ENCODE results near the gene STING1.

Gene STING1

GRCh38 chr5:139475865-139476617 lies 6.5 kb downstream of the STING1 start:
- no peaks in the 10 kb centered on the region for H3K9me3 ChIP-seq (ENCODE audit: control insufficient read depth, low read length)
- peaks cover 8% of the 10 kb centered on the region for H3K4me1 ChIP-seq (ENCODE audit: control insufficient read depth, insufficient read depth, low read length, poor library complexity, severe bottlenecking)
- H3K36me3 ChIP-seq (ENCODE audit: control insufficient read depth, insufficient read depth, low read length) = no peaks in the 10 kb centered on the region
- WGBS, 2 experiments (ENCODE audit: insufficient coverage in 2 of 2) = 93 to 98% methylated on average over 5 to 6 of the region's 13 CpGs
- no peak overlapping the region for H3K27ac ChIP-seq (ENCODE audit: low read depth, low read length, severe bottlenecking)
- H3K4me3 ChIP-seq (ENCODE audit: extremely low read depth, insufficient read depth, low read length, poor library complexity, severe bottlenecking) = no peak overlapping the region

- 87 to 91% methylated on average over 8 to 10 of the region's 13 CpGs for WGBS, 2 experiments (ENCODE audit: insufficient coverage in 2 of 2)
- Histone ChIP-seq H3K9me3 (ENCODE audit: control insufficient read depth, low read length) (no peaks in the 10 kb centered on the region), H3K27ac (ENCODE audit: low read depth, low read length, severe bottlenecking) (no peak overlapping the region), H3K36me3 (ENCODE audit: control insufficient read depth, insufficient read depth, low read length) (no peaks in the 10 kb centered on the region), H3K4me3 (ENCODE audit: extremely low read depth, insufficient read depth, low read length, poor library complexity, severe bottlenecking) (no peak overlapping the region), H3K4me1 (ENCODE audit: control insufficient read depth, insufficient read depth, low read length, poor library complexity, severe bottlenecking) (peaks cover 8% of the 10 kb centered on the region)
Measured at GRCh38 chr5:139474890-139475791, 7.4 kb downstream of the STING1 start.

GRCh38 chr5:139473565-139473964 lies 9.0 kb downstream of the STING1 start:
- Histone ChIP-seq H3K27ac (ENCODE audit: low read depth, low read length, severe bottlenecking) (peak overlapping the region; percentile 64), H3K4me1 (ENCODE audit: control insufficient read depth, insufficient read depth, low read length, poor library complexity, severe bottlenecking) (peaks cover 8% of the 10 kb centered on the region), H3K9me3 (ENCODE audit: control insufficient read depth, low read length) (no peaks in the 10 kb centered on the region), H3K36me3 (ENCODE audit: control insufficient read depth, insufficient read depth, low read length) (no peaks in the 10 kb centered on the region), H3K4me3 (ENCODE audit: extremely low read depth, insufficient read depth, low read length, poor library complexity, severe bottlenecking) (no peak overlapping the region)
- WGBS, 2 experiments (ENCODE audit: insufficient coverage in 2 of 2) = 96 to 100% methylated on average over 1 to 2 of the region's 2 CpGs

GRCh38 chr5:139473105-139473504 lies 9.5 kb downstream of the STING1 start:
- H3K36me3 ChIP-seq (ENCODE audit: control insufficient read depth, insufficient read depth, low read length) = no peaks in the 10 kb centered on the region
- H3K4me1 ChIP-seq (ENCODE audit: control insufficient read depth, insufficient read depth, low read length, poor library complexity, severe bottlenecking) = peaks cover 8% of the 10 kb centered on the region
- peak overlapping the region; percentile 64 for H3K27ac ChIP-seq (ENCODE audit: low read depth, low read length, severe bottlenecking)
- H3K4me3 ChIP-seq (ENCODE audit: extremely low read depth, insufficient read depth, low read length, poor library complexity, severe bottlenecking) = no peak overlapping the region
- 35 to 45% methylated on average over 6 to 8 of the region's 8 CpGs for WGBS, 2 experiments (ENCODE audit: insufficient coverage in 2 of 2)
- H3K9me3 ChIP-seq (ENCODE audit: control insufficient read depth, low read length) = no peaks in the 10 kb centered on the region

GRCh38 chr5:139472386-139473030 lies 10.1 kb downstream of the STING1 start:
- no peaks in the 10 kb centered on the region for H3K9me3 ChIP-seq (ENCODE audit: control insufficient read depth, low read length)
- H3K36me3 ChIP-seq (ENCODE audit: control insufficient read depth, insufficient read depth, low read length) = no peaks in the 10 kb centered on the region
- H3K27ac ChIP-seq (ENCODE audit: low read depth, low read length, severe bottlenecking) = no peak overlapping the region
- H3K4me3 ChIP-seq (ENCODE audit: extremely low read depth, insufficient read depth, low read length, poor library complexity, severe bottlenecking) = no peak overlapping the region
- peaks cover 8% of the 10 kb centered on the region for H3K4me1 ChIP-seq (ENCODE audit: control insufficient read depth, insufficient read depth, low read length, poor library complexity, severe bottlenecking)
- 72 to 80% methylated on average over 10 to 11 of the region's 15 CpGs for WGBS, 2 experiments (ENCODE audit: insufficient coverage in 2 of 2)

DNA sequence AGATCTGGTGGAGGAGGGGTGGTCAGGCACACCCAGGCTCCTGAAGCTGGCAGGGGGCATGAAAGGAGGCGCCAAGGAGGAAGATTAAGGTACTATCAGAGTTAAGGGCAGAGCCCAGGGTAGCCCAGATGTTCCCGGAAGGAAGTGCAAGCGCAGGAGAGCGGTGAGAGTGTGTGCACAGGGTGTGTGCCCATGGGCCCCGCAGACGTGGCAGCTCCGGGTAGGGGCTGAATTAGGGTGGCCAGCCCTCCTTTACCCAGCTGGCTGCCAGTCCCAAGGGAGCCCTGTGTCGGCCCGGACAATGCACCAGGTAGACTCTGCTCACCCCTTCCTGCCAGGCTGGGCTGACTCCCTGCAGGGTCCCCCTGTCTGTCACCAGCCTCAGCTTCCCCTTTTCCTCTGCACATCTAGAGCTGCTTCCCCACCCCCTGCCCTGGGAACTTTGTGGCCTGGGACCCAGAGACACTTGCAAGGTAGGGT lies 11.7 kb downstream of the STING1 start, which contains the start of gene SMIM33:
Gene SMIM33 (plus strand): TSS at position 184 of the 480 bp plus-strand sequence. CDS start 118 bp downstream, at position 302.
- no peaks in the 10 kb centered on the region for H3K36me3 ChIP-seq (ENCODE audit: control insufficient read depth, insufficient read depth, low read length)
- no peaks in the 10 kb centered on the region for H3K9me3 ChIP-seq (ENCODE audit: control insufficient read depth, low read length)
- 87 to 93% methylated on average over 9 of the region's 9 CpGs for WGBS, 2 experiments (ENCODE audit: insufficient coverage in 2 of 2)
- H3K4me1 ChIP-seq (ENCODE audit: control insufficient read depth, insufficient read depth, low read length, poor library complexity, severe bottlenecking) = peaks cover 8% of the 10 kb centered on the region
- no peak within 1 kb of the TSS for H3K4me3 ChIP-seq (ENCODE audit: extremely low read depth, insufficient read depth, low read length, poor library complexity, severe bottlenecking)
- H3K27ac ChIP-seq (ENCODE audit: low read depth, low read length, severe bottlenecking) = no peak within 1 kb of the TSS

GRCh38 chr5:139468421-139468931 lies 14.1 kb downstream of the STING1 start:
- H3K36me3 ChIP-seq (ENCODE audit: control insufficient read depth, insufficient read depth, low read length) = no peaks in the 10 kb centered on the region
- 88 to 92% methylated on average over 3 to 5 of the region's 8 CpGs for WGBS, 2 experiments (ENCODE audit: insufficient coverage in 2 of 2)
- H3K4me1 ChIP-seq (ENCODE audit: control insufficient read depth, insufficient read depth, low read length, poor library complexity, severe bottlenecking) = peaks cover 5% of the 10 kb centered on the region
- H3K9me3 ChIP-seq (ENCODE audit: control insufficient read depth, low read length) = no peaks in the 10 kb centered on the region
- no peak overlapping the region for H3K4me3 ChIP-seq (ENCODE audit: extremely low read depth, insufficient read depth, low read length, poor library complexity, severe bottlenecking)
- no peak overlapping the region for H3K27ac ChIP-seq (ENCODE audit: low read depth, low read length, severe bottlenecking)

DNA sequence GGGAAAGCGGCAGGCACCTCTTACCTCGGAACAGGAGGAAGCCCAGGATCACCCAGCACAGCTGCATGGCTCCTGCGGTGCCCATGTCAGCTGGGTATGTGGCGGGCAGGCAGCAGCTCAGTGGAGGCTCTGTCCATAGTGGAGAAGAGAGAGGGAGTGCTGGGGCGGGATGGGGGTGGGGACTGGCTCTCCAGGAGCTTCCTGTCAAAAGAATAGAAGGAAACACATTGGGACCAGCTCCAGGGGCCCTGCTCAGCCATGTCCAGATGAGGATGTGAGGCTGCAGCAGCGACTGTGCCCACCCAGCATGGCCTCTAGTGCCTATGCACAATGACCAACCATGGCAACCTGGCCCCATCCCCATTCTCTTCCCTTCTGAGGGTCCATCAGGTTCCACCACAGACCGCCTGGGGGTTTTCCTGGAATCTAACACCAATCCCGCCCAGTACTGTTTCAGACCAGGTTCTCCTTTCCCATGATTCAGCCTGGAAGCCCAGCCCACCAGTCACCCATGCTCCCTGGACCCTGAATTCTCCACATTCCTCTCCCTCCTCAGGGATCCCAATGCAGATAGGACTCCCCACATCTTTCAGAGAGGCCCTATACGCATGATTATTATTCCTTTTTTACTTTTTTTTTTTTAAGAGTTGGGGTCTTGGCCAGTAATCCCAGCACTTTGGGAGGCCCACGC lies 19.8 kb downstream of the STING1 start, which contains the start of gene ECSCR:
Gene ECSCR (minus strand): TSS at position 158 of the 691 bp plus-strand sequence. CDS start 73 bp downstream, at position 85.
- H3K4me1 ChIP-seq (ENCODE audit: control insufficient read depth, insufficient read depth, low read length, poor library complexity, severe bottlenecking) = peaks cover 34% of the 10 kb centered on the region
- H3K9me3 ChIP-seq (ENCODE audit: control insufficient read depth, low read length) = no peaks in the 10 kb centered on the region
- peak within 1 kb of the TSS; percentile 14 for H3K4me3 ChIP-seq (ENCODE audit: extremely low read depth, insufficient read depth, low read length, poor library complexity, severe bottlenecking)
- no peaks in the 10 kb centered on the region for H3K36me3 ChIP-seq (ENCODE audit: control insufficient read depth, insufficient read depth, low read length)
- WGBS, 2 experiments (ENCODE audit: insufficient coverage in 2 of 2) = 65 to 67% methylated on average over 7 to 8 of the region's 10 CpGs
- H3K27ac ChIP-seq (ENCODE audit: low read depth, low read length, severe bottlenecking) = peak within 1 kb of the TSS; percentile 51

DNA sequence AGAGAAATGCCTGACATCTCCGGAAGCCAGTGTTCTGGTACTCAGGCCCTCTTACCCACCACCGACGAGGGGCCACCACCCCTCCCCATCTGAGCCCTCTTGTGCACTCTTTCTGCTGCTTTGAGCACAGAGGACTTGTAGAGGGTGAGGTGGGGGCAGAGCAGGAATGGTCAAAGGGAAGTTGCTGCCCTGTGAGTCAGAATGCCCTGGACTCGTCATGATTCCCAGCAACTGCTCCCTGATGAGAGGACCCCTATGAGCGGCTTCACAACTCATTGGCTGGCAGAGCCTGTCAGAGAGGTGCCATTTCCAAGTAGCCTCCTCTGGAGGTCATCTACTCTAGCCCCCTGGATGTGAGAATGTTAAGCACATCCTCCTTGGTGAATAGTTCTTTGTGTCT lies 20.9 kb downstream of the STING1 start:
- no peak overlapping the region for H3K4me3 ChIP-seq (ENCODE audit: extremely low read depth, insufficient read depth, low read length, poor library complexity, severe bottlenecking)
- 66 to 79% methylated on average over 2 to 3 of the region's 5 CpGs for WGBS, 2 experiments (ENCODE audit: insufficient coverage in 2 of 2)
- peak overlapping the region; percentile 51 for H3K27ac ChIP-seq (ENCODE audit: low read depth, low read length, severe bottlenecking)
- H3K36me3 ChIP-seq (ENCODE audit: control insufficient read depth, insufficient read depth, low read length) = no peaks in the 10 kb centered on the region
- peaks cover 34% of the 10 kb centered on the region for H3K4me1 ChIP-seq (ENCODE audit: control insufficient read depth, insufficient read depth, low read length, poor library complexity, severe bottlenecking)
- H3K9me3 ChIP-seq (ENCODE audit: control insufficient read depth, low read length) = no peaks in the 10 kb centered on the region

DNA sequence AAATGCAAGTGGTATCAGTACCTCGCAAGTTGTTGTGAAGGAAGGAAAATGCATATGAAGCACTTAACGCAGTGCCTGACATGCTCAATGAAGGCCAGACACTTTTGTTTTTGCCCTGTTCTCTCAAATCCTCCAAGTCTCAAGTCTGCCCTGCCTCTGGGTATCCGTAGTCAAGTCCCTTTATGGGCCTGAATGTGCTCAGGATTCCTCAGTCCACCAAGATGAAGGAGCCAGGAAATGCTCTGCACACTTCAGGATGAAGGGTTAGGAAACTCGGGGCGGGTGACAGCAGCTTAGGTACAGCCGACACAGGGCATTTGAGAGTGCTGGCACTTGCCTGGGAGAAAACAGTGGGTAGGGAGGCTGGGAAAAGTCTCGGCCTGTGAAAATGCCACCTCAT lies 21.4 kb downstream of the STING1 start:
- Histone ChIP-seq H3K4me3 (ENCODE audit: extremely low read depth, insufficient read depth, low read length, poor library complexity, severe bottlenecking) (no peak overlapping the region), H3K27ac (ENCODE audit: low read depth, low read length, severe bottlenecking) (no peak overlapping the region), H3K9me3 (ENCODE audit: control insufficient read depth, low read length) (no peaks in the 10 kb centered on the region), H3K36me3 (ENCODE audit: control insufficient read depth, insufficient read depth, low read length) (no peaks in the 10 kb centered on the region), H3K4me1 (ENCODE audit: control insufficient read depth, insufficient read depth, low read length, poor library complexity, severe bottlenecking) (peaks cover 34% of the 10 kb centered on the region)
- 82 to 89% methylated on average over 4 to 6 of the region's 7 CpGs for WGBS, 2 experiments (ENCODE audit: insufficient coverage in 2 of 2)
